Measurements from ENCODE around the gene SH3BP2.

Gene SH3BP2

GRCh38 chr4:2855584-2855983 lies 62.7 kb downstream of the SH3BP2 start:
- H4K20me1 ChIP-seq (ENCODE audit: insufficient read depth, low read length) = no peaks in the 10 kb centered on the region
- no peak overlapping the region for H2AFZ ChIP-seq (ENCODE audit: low read length)
- H3K36me3 ChIP-seq (ENCODE audit: insufficient read depth, low read length) = peaks cover 10% of the 10 kb centered on the region; the same call in 1 of the 2 replicates
- H3K9me2 ChIP-seq (ENCODE audit: low read depth, low read length) = no peaks in the 10 kb centered on the region
- no peak overlapping the region for H3K27ac ChIP-seq (ENCODE audit: low read depth, low read length, poor library complexity, severe bottlenecking)
- TF ChIP-seq, protein P1, sequence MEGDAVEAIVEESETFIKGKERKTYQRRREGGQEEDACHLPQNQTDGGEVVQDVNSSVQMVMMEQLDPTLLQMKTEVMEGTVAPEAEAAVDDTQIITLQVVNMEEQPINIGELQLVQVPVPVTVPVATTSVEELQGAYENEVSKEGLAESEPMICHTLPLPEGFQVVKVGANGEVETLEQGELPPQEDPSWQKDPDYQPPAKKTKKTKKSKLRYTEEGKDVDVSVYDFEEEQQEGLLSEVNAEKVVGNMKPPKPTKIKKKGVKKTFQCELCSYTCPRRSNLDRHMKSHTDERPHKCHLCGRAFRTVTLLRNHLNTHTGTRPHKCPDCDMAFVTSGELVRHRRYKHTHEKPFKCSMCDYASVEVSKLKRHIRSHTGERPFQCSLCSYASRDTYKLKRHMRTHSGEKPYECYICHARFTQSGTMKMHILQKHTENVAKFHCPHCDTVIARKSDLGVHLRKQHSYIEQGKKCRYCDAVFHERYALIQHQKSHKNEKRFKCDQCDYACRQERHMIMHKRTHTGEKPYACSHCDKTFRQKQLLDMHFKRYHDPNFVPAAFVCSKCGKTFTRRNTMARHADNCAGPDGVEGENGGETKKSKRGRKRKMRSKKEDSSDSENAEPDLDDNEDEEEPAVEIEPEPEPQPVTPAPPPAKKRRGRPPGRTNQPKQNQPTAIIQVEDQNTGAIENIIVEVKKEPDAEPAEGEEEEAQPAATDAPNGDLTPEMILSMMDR (IDR thresholded peaks at IDR 0.05; ENCODE audit: low read length) = no peak
- no peak for TF ChIP-seq EZH2 (IDR thresholded peaks at IDR 0.05; ENCODE audit: borderline replicate concordance, low read length)
- H3K4me3 ChIP-seq (ENCODE audit: low read depth, low read length, poor library complexity, severe bottlenecking) = no peak overlapping the region
- H3K4me2 ChIP-seq (ENCODE audit: low read length) = no peak overlapping the region
- no peaks in the 10 kb centered on the region for H3F3A ChIP-seq (ENCODE audit: insufficient read depth, low read length)
- no peak overlapping the region for H3K9ac ChIP-seq (ENCODE audit: low read length)
- no peaks in the 10 kb centered on the region for H3K27me3 ChIP-seq (ENCODE audit: insufficient read depth, low read length)
- no peaks in the 10 kb centered on the region for H3K9me3 ChIP-seq (ENCODE audit: low read length)
- peaks cover 7% of the 10 kb centered on the region for H3K4me1 ChIP-seq (ENCODE audit: insufficient read depth, low read length, severe bottlenecking)
- no peaks in the 10 kb centered on the region for H3K79me2 ChIP-seq (ENCODE audit: insufficient read depth, low read length)

- peaks cover 10% of the 10 kb centered on the region; the same call in 1 of the 2 replicates for H3K36me3 ChIP-seq (ENCODE audit: insufficient read depth, low read length)
- no peak overlapping the region for H3K4me3 ChIP-seq (ENCODE audit: low read depth, low read length, poor library complexity, severe bottlenecking)
- TF ChIP-seq, protein P1 (IDR thresholded peaks at IDR 0.05; ENCODE audit: low read length) = no peak
- no peak for TF ChIP-seq EZH2 (IDR thresholded peaks at IDR 0.05; ENCODE audit: borderline replicate concordance, low read length)
- peaks cover 7% of the 10 kb centered on the region for H3K4me1 ChIP-seq (ENCODE audit: insufficient read depth, low read length, severe bottlenecking)
- H3K27ac ChIP-seq (ENCODE audit: low read depth, low read length, poor library complexity, severe bottlenecking) = no peak overlapping the region
- no peak overlapping the region for H3K9ac ChIP-seq (ENCODE audit: low read length)
- no peak overlapping the region for H3K4me2 ChIP-seq (ENCODE audit: low read length)
- H3F3A ChIP-seq (ENCODE audit: insufficient read depth, low read length) = no peaks in the 10 kb centered on the region
- H3K27me3 ChIP-seq (ENCODE audit: insufficient read depth, low read length) = no peaks in the 10 kb centered on the region
- no peak overlapping the region for H2AFZ ChIP-seq (ENCODE audit: low read length)
- no peaks in the 10 kb centered on the region for H3K79me2 ChIP-seq (ENCODE audit: insufficient read depth, low read length)
- H3K9me3 ChIP-seq (ENCODE audit: low read length) = no peaks in the 10 kb centered on the region
- no peaks in the 10 kb centered on the region for H3K9me2 ChIP-seq (ENCODE audit: low read depth, low read length)
- no peaks in the 10 kb centered on the region for H4K20me1 ChIP-seq (ENCODE audit: insufficient read depth, low read length)
These were observed 63.4 kb downstream of the SH3BP2 start for GRCh38 chr4:2856266-2856665.

GRCh38 chr4:2857349-2857927 lies 64.6 kb downstream of the SH3BP2 start:
- H3K4me3 ChIP-seq (ENCODE audit: low read depth, low read length, poor library complexity, severe bottlenecking) = no peak overlapping the region
- H3K4me2 ChIP-seq (ENCODE audit: low read length) = no peak overlapping the region
- H3K79me2 ChIP-seq (ENCODE audit: insufficient read depth, low read length) = no peaks in the 10 kb centered on the region
- H3K27ac ChIP-seq (ENCODE audit: low read depth, low read length, poor library complexity, severe bottlenecking) = no peak overlapping the region
- no peaks in the 10 kb centered on the region for H3K9me3 ChIP-seq (ENCODE audit: low read length)
- H3K4me1 ChIP-seq (ENCODE audit: insufficient read depth, low read length, severe bottlenecking) = peaks cover 7% of the 10 kb centered on the region
- TF ChIP-seq, protein P1 (IDR thresholded peaks at IDR 0.05; ENCODE audit: low read length) = no peak
- TF ChIP-seq EZH2 (IDR thresholded peaks at IDR 0.05; ENCODE audit: borderline replicate concordance, low read length) = no peak
- peaks cover 10% of the 10 kb centered on the region; the same call in 1 of the 2 replicates for H3K36me3 ChIP-seq (ENCODE audit: insufficient read depth, low read length)
- H4K20me1 ChIP-seq (ENCODE audit: insufficient read depth, low read length) = no peaks in the 10 kb centered on the region
- H3K27me3 ChIP-seq (ENCODE audit: insufficient read depth, low read length) = no peaks in the 10 kb centered on the region
- H3K9ac ChIP-seq (ENCODE audit: low read length) = no peak overlapping the region
- H3F3A ChIP-seq (ENCODE audit: insufficient read depth, low read length) = no peaks in the 10 kb centered on the region
- no peaks in the 10 kb centered on the region for H3K9me2 ChIP-seq (ENCODE audit: low read depth, low read length)
- H2AFZ ChIP-seq (ENCODE audit: low read length) = no peak overlapping the region
